ENCODE data around the gene IGLL5. TPM values are rescaled to one million over a fixed set of nuclear protein-coding genes. Genes with fewer than 3 reads are reported as not detected.

Gene IGLL5
- total RNA-seq, 2 donors from 2014 or later: 0.59 to 1.4 TPM

DNA sequence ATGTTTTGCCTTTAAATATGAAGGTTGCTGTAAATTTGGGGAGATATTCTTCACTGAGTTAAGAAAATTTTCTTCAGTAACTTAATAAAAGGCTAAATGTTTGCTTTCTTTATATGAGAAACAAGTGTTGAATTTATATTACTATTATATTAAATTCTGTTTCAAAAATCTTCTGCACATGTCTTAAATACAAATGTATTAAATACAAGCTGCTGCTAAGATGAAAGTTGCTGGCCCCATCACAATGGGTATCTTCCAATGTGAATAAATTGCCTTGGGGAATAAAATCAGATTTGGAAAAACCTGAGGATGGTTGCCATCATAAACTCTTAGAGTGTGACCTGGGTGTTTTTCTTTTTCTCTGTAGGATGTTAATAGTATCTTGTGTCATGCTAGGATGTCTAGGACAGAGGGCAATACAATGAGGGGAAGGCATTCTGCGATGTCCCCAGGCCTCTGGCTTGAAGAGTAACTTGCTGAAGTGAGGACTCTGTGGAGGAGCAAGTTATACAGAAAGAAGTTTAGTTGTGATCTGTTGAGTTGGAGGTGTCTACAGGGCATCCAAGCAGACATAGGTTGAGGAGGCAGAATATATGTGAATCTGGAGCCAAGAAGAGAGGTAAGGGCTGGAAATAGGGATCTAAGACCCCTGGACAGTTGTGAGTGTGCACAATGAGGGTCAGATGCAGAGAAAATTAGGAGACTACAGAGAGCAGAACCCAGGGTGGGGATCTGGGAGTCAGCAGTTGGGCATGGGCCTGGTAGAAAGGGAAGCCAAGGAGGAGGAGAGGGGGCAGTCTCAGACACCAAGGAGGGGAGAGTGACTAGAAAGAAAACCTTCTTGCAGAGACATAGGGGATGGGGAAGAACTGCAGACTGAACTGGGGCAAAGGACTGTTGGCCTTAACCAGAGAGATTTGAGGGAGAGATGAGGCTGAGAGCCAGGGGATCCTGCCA lies 4.8 kb downstream of the IGLL5 start:
- H3K27ac ChIP-seq: no peak overlapping the region
- no peaks in the 10 kb centered on the region for H3K9me3 ChIP-seq
- TF ChIP-seq, protein P1, sequence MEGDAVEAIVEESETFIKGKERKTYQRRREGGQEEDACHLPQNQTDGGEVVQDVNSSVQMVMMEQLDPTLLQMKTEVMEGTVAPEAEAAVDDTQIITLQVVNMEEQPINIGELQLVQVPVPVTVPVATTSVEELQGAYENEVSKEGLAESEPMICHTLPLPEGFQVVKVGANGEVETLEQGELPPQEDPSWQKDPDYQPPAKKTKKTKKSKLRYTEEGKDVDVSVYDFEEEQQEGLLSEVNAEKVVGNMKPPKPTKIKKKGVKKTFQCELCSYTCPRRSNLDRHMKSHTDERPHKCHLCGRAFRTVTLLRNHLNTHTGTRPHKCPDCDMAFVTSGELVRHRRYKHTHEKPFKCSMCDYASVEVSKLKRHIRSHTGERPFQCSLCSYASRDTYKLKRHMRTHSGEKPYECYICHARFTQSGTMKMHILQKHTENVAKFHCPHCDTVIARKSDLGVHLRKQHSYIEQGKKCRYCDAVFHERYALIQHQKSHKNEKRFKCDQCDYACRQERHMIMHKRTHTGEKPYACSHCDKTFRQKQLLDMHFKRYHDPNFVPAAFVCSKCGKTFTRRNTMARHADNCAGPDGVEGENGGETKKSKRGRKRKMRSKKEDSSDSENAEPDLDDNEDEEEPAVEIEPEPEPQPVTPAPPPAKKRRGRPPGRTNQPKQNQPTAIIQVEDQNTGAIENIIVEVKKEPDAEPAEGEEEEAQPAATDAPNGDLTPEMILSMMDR (IDR thresholded peaks at IDR 0.05): no peak
- no peak overlapping the region for H3K4me3 ChIP-seq
- no peak for DNase-seq (ENCODE audit: low spot score)
- no peaks in the 10 kb centered on the region for H3K36me3 ChIP-seq
- H3K27me3 ChIP-seq: no peaks in the 10 kb centered on the region
- H3K4me1 ChIP-seq: no peaks in the 10 kb centered on the region

DNA sequence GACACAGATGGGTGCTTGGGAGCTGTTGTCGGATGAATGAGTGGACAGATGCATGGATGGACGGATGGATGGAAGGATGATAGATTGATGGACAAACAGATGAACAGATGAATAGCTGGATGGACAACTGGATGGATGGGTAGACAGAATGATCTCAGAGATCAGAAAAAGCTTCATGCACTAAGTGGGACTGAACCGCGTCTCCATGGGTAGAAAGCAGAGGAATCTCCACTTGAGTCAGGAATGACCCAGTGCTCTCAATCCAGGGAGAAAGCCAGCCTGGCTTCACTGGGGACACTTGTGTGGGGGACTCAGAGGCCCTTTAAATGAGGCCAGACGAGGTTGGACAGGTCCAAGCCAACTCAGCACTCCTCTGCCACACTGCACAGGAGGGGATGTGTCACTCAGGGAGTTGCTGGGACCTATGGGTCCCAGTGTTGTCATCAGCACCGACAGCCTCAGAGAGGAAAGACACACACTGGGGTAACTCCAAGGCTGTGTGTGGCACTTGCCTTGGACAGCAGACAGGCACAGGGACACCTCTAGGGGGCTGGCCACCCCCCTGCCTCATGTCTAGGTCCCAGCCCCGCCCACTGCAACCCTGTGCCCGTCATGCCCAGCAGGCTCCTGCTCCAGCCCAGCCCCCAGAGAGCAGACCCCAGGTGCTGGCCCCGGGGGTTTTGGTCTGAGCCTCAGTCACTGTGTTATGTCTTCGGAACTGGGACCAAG lies 5.6 kb downstream of the IGLL5 start:
- no peak for DNase-seq (ENCODE audit: low spot score)
- no peaks in the 10 kb centered on the region for H3K27me3 ChIP-seq
- no peak overlapping the region for H3K27ac ChIP-seq

DNA sequence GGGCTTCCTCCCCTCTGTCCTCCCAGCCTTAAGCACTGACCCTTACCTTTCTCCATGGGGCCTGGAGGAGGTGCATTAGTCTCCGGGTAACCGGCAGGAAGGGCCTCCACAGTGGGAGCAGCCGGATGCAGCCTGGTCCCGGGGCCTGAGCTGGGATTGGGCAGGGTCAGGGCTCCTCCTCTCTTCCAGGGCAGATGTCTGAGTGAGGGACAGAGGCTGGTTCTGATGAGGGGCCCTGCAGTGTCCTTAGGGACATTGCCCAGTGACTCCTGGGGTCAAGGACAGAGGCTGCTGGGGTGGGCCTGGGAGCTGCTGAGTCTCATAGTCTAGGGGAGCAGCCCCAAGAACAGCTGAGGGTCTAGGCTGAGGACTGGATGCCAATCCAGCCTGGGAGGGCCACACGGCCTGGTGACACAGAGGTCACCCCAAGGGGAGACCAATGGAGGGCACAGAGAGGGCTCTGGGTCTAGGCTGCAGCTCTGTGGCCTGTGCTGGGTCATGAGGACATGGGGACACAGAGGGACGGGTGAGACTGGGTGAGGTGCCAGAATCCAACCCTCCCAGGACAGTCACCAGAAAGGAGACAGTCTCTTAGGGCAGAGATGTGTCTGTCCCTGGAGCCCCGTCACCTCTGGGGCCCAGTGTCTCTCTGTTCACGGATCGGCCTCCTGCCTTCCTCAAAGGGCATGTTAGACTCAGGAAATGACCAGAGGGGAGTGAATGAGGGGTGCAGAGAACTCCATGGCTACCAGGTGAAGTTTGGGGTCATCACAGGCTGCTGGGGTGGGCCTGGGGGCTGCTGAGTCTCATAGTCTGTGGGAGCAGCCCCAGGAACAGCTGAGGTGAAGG lies 6.5 kb downstream of the IGLL5 start:
- Histone ChIP-seq H3K4me1 (no peaks in the 10 kb centered on the region), H3K27me3 (no peaks in the 10 kb centered on the region), H3K27ac (no peak overlapping the region), H3K4me3 (no peak overlapping the region), H3K9me3 (no peaks in the 10 kb centered on the region), H3K36me3 (no peaks in the 10 kb centered on the region)
- no peak for DNase-seq (ENCODE audit: low spot score)
- TF ChIP-seq, protein P1 (IDR thresholded peaks at IDR 0.05): no peak

More for the DNA sequence above, 5.6 kb downstream of the IGLL5 start:
- Histone ChIP-seq H3K4me1 (no peaks in the 10 kb centered on the region), H3K36me3 (no peaks in the 10 kb centered on the region), H3K4me3 (no peak overlapping the region), H3K9me3 (no peaks in the 10 kb centered on the region)
- TF ChIP-seq, protein P1 (IDR thresholded peaks at IDR 0.05): no peak

DNA sequence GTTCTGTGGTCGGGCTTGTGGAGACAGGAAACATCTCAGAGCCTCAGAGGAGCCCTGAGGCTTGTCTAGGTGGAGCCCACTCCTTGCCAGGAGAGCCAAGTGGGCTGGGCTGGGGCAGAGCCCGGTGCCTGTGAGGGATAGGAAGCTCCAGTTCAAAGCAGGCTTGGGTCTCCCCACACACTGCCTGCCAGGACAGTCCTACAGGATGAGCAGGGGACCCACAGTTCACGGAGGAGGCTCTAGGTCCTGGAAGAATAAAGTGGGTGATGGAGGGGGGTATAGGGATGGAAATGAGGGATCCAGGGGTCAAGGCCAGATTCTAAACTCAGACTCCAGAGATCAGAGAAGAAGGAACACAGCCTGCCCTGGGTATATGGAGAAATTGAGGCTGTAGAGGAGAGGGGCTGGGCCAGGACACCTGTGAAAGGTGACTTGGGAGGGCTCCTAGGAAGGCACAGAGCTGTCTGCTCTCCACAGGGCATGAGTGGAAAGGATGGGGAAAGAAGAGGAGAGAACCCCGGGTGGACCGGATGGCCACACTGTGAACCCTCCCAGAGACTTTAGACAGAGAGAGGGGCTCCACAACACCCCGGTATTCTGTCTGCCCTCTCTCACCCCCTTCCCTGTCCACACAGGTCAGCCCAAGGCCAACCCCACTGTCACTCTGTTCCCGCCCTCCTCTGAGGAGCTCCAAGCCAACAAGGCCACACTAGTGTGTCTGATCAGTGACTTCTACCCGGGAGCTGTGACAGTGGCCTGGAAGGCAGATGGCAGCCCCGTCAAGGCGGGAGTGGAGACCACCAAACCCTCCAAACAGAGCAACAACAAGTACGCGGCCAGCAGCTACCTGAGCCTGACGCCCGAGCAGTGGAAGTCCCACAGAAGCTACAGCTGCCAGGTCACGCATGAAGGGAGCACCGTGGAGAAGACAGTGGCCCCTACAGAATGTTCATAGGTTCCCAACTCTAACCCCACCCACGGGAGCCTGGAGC lies 7.4 kb downstream of the IGLL5 start:
- Histone ChIP-seq H3K27me3 (no peaks in the 10 kb centered on the region), H3K4me1 (no peaks in the 10 kb centered on the region), H3K36me3 (no peaks in the 10 kb centered on the region), H3K9me3 (no peaks in the 10 kb centered on the region), H3K4me3 (no peak overlapping the region), H3K27ac (no peak overlapping the region)
- TF ChIP-seq, protein P1 (IDR thresholded peaks at IDR 0.05): no peak
- DNase-seq (ENCODE audit: low spot score): no peak

All from right atrium auricular region (tissue), 2 donors.